Stimulated activated CD8-positive, alpha-beta memory T cell treated with anti-CD3 and anti-CD28 coated beads, Interleukin-7, amount 100 ng/mL, for 1 hour (primary cell): ENCODE results near the gene ZNF445.
"Not testable (repeated sequence)": the region's sequence is repeated elsewhere in the genome, so short reads cannot be mapped to it uniquely, and the experiment has no call there.

Source experiments
- DNase-seq, 2 donors: peaks; one replicate each; pipeline ENCODE4 v3.0.0-alpha.2; 2020; ENCODE audit warnings: low read depth in 2 of 2

Gene ZNF445

DNA sequence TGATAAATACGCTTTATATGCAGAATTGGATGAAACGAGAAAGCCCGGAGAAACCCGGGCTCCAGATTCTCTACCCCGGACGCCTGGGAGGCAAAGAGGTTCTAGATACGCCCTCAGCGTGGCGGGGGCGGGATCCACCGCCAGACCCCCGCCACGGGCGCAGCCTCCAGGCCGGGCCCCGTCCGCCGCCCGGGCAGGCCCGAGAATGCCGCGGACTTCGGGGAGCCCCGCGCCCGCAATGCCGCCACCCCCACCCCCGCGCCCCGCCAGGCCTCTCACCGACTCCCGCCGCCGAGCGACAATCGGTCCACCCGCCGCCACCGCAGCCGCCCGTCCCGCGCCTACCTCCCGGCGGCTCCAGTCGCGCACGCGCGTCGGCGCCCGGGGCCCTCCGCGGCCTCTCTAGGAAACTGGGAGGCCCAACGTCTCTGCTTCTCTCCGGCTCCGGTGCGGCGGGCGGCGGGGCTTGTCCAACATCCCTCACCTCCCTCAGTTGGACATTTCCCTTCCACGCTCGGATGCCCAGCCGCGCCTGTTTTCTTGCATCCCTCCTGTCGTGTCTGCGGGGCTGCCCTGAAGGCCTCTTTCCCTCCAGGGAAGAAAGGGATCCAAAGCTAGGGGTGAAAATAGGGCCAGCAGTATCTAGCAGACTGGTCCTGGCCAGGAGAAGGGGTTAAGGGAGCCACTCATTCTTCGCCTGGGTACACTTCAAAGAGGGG lies at the start of gene ZNF445:
TSS of gene ZNF445 (minus strand) at position 359 of the 719 bp plus-strand sequence. CDS start 22,121 bp downstream, outside the sequence.
- DNase-seq, result peak; percentile 44 to 49

DNA sequence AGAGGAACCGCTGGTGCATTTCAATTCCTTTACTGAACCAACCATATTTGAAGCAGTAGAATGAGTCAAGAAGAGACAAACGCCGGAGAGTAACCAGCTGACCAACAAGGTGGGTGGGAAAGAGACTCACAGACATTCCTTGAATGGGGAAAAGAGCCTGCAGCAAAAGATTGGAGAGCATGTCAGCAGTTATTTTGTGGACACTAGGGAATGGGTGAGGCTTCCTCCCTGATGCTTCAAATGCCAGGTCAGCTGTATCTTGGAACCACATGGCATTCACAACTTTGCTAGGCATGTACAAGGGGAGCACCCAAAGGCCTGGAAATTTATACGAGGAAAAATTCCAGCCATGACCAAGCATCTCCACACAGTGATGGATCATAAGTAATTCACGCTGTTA lies 47.6 kb upstream of the ZNF445 start:
- DNase-seq, result no peak

DNA sequence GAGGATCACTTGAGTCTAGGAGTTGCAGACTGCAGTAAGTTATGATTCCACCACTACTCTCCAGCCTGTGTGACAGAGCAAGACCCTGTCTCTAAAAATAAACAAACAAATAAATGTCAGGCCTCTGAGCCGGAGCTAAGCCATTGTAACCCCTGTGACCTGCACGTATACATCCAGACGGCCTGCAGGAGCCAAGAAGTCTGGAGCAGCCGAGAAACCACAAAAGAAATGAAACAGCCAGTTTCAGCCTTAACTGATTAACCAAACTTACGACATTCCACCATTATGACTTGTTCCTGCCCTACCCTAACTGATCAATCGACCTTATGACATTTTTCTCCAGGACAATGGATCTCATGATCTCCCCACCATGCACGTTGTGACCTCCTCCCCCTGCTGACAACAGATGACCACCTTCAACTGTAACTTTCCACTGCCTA lies 45.0 kb upstream of the ZNF445 start:
- no peak for DNase-seq

DNA sequence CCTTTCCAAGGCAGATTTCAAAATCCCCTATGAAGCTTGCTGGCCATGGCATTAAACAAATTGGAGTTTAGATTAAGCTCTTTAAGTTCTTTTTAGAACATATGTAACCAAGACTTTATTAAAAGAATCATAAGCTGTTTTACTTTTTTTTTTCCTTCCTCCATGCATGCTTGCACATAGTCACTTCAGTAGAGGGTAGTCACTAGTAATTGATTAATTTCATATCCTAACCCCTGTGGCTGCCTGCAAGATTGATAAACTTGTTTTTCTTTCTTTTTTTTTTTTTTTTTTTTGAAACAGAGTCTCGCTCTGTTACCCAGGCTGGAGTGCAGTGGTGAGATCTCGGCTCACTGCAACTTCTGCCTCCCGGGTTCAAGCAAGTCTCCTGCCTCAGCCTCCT lies 44.3 kb upstream of the ZNF445 start:
- no peak for DNase-seq

DNA sequence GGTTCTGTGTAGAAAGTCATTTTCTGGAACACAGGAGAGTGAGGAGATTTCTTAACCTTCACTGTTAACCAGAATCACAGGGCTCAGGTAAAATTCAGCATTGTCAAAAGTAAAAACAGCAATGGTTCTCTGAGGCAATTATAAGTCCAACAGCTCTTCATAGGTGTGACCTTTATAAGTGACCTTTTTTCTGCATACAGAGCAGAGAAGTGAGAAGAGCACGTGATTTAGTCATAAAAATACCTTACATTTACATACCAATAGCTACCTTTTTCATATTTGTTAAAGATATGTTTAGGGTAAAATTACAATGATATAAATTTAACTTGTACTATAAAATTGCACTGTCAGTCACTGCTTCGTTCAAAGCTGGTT lies 41.3 kb upstream of the ZNF445 start:
- DNase-seq, result no peak

DNA sequence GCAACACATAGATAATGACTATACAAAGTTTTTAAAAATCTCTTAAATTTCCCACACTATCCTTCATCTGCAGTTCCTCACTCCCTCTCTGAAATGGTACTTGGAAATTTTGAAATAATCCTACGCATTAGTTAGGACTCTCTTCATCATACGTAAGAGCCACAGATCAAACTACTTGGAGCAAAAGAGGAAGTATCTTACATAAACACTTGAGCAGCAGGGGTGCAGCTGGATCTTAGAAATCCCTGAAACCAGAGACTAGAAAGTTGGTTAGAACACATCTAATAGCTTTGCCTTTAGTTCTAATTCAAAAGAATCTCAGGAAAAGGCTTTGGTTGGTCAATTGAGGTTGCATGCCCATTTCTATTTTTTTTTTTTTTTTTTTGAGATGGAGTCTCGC lies 38.8 kb upstream of the ZNF445 start:
- DNase-seq, result no peak

DNA sequence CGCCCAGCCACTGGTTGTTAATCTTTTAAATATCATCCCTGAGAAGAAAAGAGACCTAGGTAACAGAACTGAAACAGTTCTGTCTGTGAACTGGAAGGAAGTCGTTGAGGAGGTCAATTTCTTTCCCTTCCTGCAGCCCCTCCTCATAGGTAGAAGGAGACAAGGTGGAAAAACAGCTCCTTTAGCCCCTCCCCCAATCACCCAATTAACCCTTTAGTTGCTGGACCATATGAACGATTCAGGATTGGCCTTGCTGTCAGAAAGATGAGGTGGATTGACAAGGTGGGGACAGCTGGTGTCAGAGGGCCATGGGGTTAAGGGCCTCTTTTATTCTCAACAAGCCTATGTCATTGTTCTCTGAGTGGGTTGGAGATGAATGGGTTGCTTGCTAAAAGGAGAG lies 36.0 kb upstream of the ZNF445 start:
- DNase-seq, result no peak

DNA sequence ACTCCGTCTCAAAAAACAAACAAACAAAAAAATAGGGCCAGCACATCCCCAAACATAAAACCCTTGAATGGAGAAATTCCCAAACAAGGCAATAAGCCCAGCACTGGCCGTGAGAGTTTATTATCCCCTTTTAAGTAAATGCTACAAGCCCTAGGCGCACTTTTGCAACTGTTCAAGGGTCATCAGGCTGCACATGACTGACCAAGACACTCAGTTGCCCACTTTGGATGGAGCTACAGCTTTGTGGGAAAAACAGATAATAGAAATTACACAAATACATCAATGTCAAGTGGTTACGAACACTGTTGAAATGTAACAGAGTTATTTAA lies 33.7 kb upstream of the ZNF445 start:
- no peak for DNase-seq

DNA sequence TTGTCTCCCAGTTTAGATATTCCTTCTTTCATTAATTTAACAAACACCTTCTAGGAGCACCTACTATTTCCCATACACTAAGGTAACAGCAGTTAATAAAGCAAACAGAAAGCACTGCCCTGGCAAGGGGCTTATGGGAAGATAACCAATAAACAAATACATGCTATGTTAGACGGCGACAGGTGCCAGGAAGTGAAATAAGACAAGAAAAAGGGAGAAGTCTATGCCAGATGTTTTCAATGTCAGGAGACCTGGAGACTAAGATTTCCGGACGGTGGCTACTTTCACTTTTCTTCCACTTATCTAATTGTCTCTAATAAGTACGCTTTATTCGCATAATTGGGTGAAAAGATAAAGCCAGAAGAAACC lies 32.5 kb upstream of the ZNF445 start:
- no peak for DNase-seq

DNA sequence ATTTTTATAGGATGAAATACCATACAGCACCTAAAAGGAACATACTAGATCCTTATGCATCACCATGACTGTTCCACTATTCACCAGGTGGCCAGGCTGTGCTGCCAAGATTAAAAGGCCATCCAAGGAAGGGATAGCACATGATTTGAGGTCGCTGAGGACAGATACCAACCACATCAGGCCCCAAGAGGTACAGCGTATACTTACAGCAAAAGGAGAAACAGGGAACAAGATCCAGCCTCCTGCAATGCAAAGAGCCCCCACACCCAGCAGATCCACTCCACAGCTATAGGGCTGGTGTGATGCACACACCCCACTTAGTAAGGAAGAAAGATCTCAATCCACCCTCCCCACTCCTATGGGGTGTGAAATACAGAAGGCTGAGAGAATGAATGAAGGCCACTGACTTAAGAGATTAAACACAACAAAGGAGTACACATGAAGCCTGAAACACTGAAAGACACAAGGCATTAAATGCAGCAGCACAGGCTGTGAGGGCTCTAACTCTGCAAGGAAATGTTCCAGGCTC lies 32.0 kb upstream of the ZNF445 start:
- no peak for DNase-seq

DNA sequence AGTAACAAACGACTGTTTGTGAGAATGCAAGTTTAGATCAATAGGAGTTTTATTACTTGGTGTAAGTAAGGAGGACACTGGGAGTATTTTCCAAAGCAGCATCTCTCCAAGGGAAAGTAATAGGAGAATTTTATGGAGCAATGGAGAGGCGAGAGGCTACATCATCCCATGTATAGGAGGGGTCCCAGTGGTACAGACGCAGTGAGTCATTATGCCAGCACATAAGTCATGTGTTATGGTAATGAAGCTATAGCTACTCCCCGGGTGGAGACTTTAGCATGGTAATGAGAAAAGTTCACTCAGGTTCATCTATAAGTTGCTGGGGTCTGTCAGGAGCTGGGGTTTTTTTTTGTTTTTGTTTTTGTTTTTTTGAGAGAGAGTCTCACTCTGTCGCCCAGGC lies 29.5 kb upstream of the ZNF445 start:
- no peak for DNase-seq

DNA sequence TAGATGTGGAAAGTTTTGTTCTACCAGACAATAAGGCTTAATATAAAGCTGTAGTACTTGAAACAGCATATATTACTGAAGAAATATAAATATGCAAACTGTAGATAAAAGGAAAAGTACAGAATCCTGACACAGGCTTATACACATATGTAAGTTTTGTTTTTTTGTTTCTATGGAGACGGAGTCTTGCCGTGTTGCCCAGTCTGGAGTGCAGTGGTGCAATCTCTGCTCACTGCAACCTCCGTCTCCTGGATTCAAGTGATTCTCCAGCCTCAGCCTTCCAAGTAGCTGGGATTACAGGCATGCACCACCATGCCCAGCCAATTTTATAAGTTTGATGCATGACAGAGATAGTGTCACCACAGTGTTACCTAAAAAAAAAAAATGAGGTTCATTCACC lies 29.1 kb upstream of the ZNF445 start:
- no peak for DNase-seq

DNA sequence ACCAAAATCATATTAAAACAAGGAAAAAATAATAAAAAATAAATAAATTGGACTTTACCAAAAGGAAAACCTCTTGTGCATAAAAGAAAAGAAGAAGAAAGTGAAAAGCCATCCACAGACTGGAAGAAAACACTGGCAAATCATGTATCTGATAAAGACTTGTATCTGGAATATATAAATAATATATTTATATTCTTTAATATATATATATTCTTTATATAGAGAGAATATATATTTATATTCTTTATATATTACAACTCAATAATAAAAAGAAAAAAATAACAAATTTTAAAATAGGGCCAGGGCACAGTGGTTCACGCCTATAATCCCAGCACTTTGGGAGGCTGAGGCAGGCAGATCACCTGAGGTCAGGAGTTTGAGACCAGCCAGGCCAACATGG lies 27.1 kb upstream of the ZNF445 start:
- no peak for DNase-seq

DNA sequence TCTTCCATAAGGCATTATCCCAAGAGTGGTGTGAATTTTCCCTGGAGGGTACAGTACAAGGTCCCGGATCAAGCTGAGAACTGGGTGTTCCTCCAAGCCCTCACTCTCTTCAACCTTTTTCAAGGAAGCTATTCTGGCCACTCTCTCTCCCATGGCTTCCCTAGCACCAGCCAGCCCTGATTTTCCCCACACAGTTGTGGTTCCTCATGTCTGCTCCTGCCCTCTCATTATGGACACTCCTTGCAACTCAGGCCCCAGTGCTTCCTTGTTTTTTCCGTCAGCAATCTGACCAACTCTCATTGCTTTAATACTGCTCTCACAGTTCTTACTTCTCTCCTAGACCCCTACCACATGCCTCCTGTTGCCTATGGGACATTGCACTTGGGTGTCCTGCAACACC lies 25.7 kb upstream of the ZNF445 start:
- DNase-seq, result not testable (repeated sequence)

DNA sequence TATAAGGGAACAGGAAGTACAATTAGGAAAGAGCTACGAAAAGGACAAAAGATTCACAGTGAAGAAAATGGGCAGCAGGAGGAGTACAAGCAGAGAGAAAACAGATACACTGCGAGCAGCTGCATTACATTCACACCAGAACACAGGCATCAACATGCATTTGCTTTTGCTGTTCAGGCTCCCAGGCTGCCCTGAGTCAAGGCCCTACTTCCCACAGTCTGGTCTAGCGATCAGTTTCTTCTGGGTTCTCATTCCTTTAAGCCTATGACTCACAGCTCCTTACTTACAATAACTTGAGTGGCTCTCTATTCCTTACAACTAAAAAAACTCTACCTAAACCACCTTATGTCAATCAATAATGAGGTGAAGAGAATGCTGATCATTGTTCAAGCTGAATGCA lies 24.5 kb upstream of the ZNF445 start:
- DNase-seq, result no peak

DNA sequence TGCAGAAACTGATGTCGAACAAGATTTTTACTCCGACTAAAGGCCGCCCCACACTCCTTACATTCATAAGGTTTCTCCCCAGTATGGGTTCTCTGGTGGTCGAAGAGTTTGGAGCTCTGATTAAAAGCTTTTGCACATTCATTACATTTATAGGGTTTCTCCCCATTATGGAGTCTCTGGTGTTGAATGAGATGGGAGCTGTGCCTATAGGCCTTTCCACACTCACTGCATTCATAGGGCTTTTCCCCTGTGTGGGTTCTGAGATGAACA lies 22.4 kb upstream of the ZNF445 start:
- not testable (repeated sequence) for DNase-seq

DNA sequence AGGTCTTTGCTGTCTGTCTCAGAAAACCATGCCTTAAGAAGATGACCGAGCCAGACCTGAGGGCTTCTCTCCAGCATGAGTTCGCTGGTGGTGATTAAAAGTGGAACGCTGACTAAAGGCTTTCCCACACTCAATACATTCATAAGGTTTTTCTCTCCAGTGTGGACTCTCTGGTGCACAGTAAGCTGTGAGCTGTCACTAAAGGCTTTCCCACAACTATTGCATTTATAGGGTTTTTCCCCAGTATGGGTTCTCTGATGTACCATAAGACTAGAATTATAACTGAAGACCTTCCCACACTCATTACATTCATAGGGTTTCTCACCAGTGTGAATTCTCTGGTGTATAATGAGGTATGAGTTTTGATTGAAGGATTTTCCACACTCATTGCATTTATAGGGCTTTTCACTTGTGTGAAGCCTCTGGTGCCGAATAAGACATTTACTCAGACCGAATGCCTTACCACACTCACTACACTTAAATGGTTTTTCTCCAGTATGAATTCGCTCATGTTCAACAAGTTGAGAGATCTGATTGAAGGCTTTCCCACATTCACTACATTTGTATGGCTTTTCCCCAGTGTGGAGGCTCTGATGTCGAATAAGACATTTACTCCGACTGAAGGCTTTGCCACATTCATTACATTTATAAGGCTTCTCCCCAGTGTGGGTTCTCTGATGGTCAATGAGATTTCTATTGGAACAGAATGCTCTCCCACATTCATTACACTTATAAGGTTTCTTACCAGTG lies 21.9 kb upstream of the ZNF445 start:
- no peak for DNase-seq

DNA sequence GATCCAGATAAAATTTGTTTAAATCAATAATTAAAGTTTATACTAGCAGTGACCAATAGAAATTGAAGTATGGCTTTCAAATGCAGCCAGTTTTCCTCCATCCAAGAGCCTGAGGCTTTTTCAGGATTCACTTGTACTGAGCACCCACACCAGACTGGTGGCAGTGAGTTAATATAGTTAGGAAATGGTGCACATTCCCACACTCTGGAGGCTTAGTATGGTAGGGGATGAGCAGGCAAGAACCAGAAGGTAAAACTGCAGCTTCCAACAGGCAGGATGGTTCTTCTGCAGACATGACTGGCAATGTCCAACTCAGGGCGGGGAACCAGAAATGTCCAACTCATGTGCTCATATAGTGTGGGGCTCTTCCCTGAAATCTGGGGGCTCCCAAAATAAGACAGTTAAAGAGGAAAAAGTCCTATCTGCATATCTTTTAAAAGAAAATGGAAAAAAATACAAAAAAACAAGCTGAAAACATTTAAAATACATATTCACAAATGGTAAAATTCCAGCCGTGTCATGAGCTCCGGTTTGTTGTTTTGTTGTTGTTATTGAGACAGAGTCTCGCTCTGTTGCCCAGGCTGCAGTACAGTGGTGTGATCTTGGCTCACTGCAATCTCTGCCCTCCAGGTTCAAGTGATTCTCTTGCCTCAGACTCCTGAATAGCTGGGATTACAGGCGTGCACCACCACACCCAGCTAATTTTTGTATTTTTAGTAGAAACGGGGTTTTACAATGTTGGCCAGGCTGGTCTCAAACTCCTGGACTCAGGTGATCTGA lies 18.4 kb upstream of the ZNF445 start:
- DNase-seq, result no peak

DNA sequence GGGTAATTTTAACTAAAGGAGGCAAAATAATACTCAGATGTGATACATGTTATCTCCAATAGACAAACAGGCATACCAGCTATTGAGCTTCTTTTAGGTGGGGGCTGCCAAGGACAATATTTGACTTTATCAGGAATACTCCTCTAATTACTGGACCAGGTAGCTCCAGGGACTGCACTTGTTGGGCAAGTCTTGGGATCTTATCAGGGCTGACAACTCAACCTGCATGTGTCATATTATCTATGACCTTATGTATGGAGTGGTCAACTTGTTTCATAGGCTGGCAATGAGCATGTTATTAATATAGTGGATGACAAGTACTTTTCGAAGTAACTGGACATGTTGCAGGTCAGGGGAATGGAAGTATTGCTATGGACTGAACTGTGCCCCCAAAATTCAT lies 15.0 kb upstream of the ZNF445 start:
- DNase-seq, result no peak

DNA sequence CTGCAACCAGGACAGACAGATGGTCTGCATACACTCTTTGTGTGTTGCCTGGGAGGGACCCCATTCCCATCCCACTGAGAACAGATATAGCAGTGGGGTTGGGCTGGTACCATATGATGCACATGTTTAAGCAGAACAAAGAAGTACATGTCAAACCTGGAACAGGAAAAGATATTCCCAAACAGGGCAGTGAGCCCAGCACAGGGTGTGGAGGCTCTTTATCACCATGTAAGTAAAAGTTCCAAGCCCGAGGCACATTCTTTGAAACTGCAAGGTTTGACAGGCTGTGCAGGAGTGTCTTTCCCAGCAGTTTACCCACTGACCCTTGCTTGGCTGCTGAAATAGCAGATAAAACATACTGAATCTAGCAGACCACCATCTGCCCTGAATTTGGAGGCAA lies 5.3 kb upstream of the ZNF445 start:
- DNase-seq, result no peak

DNA sequence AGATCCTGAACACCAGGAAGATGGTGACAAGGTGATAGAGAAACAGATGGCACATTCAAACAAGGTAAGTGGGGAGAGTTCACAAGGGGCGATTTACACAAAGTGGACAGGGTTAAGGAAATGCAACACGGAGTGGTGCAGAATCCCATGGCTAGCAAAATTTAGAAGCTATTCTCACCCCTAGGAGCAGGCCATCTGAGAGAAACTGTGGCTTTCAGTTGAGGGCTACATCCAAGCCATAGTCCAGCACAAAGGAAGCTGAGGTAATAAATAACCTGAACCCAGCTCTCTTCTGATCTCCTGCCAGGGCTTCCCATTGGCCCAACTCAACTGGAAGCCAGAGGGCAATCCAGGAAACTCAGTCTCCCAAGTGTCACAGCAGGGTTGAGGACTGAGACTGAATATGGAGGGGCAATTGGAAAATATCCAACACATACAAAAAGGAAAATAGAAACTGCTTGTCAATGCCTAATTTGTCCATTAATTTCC lies 1.2 kb upstream of the ZNF445 start:
- DNase-seq, result no peak

DNA sequence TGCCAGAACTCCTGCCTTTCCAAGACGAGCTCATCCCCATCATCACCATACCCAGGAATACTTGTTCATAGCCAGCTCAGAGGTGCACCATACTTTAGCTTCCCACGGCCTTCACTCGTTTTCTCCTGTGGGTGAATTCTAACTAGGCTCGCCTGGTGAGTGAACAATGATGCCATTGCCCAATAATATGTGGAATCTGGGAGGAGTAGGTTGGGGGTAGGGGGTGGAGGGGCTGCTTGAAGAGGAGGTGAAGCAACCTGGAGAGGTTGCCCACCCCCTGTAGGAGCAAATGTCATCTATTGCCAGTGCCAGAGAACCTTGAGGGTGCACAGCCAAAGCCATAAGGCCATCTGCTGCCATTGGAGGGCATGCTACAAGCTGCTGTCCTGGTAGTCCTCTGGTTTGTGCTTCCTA lies 592 bp upstream of the ZNF445 start:
- DNase-seq, result no peak

DNA sequence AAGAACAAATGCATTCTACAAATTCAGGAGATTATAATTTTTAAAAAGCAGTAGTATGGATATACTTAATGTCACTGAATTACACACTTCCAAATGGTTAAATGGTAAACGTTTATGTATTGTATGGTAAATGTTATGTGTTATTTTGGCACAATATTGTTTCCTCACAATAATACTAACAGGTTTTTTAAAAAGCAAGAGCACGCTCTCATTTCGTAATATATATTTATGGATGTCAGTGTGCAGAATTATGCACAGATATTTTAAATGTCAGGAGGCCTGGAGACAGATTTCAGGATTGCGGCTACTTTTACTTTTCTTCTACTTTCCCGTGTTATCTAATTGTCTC lies 533 bp downstream of the ZNF445 start:
- no peak for DNase-seq
